NCI-H2029 (cell line): ENCODE results near the gene LDLRAD3.

Source experiments
- DNase-seq: peaks from one replicate; lab custom pipeline; 2025; lab: John Stamatoyannopoulos, UW

Gene LDLRAD3

DNA sequence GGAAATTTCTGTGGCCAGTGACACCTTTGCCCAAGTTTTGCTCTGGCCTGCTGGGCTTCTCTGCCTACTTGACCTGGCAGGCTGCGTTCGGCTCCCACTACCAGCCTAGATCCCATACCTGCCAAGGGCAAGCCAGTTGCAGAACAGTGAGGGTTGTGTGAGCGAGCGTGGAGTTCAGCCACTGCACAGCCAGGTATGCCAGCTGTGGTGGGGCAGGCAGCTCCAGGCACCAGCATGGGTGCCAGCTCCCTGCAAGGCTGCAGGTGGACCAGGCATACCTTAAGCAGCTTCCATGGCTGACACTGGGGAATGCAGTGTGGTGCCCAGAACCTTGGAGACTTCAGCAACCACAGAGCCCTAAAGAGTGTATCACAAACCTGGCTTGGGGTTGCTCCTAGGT lies 133.5 kb downstream of the LDLRAD3 start:
- DNase-seq: no peak

DNA sequence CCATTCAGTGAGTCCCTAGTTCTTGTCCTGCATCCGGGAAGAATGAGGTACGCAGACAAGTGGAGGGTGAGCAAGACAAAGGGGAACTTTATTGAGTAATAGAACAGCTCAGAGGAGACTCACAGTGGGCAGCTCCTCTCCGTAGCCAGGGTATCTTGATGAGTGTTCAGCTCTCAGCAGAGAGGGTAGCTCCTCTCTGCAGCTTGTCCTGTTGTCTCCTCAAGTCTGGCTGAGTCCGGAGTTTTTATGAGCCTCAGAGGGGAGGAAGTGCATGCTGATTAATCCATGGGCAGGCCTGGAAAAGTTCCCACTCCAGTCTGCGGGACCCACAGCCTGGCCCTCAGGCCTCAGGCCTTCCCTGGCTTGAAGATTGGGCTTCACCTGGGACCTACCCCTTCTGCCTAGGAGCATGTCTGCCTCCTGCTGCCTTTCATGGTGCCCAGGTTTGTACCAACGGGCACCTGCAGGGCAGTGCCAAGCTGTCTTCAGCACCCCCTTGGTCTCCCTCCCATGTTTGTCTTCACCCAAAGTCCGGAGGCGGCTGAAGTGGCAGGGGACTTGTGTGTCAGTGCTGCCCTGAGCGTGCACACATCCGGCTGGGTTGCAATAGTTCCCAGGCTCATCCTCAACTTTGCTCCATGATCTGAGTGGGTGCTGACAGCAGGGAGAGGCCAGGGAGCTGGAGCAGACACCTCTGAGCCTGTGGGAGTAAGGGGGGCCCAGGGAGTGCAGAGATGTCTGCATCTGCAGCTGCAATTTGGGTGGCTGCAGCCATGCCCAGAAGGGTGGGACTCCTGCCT lies 134.2 kb downstream of the LDLRAD3 start:
- DNase-seq: no peak

GRCh38 chr11:36078686-36079055 lies 134.8 kb downstream of the LDLRAD3 start:
- no peak for DNase-seq

GRCh38 chr11:36079878-36080675 lies 136.2 kb downstream of the LDLRAD3 start:
- no peak for DNase-seq

DNA sequence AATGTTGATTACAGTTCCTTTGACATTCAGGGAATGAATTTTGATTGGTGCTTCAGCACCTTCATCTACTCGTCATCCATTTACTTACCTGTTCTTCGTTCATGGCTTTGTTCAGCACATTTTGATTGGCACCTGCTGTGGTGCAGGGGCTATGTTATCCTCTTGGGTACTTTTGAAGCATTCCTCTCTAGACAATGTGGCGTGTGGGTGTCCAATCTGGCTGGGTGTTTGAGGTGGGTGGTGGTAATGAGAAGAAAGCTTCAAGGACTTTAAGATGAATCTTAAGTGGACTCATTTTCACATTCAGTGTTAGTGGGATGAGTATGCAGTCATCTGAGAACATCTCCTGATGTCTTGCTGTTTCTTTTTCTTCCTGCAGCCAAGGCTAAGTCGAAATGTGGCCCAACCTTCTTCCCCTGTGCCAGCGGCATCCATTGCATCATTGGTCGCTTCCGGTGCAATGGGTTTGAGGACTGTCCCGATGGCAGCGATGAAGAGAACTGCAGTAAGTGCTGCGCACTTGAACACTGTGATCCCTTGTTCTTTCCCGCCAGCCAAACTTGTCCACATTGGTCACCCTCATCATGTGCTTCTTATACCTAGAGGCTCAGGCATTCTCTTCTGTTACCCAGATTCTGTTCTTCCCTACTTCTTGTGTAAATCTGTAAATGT lies 137.5 kb downstream of the LDLRAD3 start:
- no peak for DNase-seq

DNA sequence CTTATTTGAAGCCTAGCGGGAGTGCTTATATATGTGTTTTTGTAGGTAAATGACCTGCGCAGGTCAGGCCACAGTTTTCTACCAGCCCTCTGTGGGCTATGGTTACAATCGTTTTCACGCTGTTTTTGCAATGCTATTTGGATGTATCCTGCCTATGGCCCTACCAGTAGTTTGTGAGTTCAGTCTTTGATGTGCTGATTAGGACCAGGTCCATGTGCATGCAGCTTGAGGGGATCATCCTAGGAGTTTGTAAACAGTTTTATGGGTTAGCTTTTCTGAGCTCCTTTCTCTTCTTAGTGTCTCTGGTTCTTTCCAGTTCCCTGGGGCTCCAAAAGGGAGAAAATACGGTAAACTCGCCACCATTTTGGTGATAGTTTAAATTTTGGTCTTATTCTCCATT lies 142.5 kb downstream of the LDLRAD3 start:
- no peak for DNase-seq

GRCh38 chr11:36088266-36088972 lies 144.6 kb downstream of the LDLRAD3 start:
- DNase-seq: no peak

GRCh38 chr11:36089920-36090319 lies 146.1 kb downstream of the LDLRAD3 start:
- no peak for DNase-seq

GRCh38 chr11:36090356-36091109 lies 146.7 kb downstream of the LDLRAD3 start:
- no peak for DNase-seq

GRCh38 chr11:36091256-36091811 lies 147.5 kb downstream of the LDLRAD3 start:
- DNase-seq: no peak

GRCh38 chr11:36092314-36093030 lies 148.6 kb downstream of the LDLRAD3 start:
- no peak for DNase-seq

GRCh38 chr11:36093548-36093947 lies 149.7 kb downstream of the LDLRAD3 start:
- no peak for DNase-seq

DNA sequence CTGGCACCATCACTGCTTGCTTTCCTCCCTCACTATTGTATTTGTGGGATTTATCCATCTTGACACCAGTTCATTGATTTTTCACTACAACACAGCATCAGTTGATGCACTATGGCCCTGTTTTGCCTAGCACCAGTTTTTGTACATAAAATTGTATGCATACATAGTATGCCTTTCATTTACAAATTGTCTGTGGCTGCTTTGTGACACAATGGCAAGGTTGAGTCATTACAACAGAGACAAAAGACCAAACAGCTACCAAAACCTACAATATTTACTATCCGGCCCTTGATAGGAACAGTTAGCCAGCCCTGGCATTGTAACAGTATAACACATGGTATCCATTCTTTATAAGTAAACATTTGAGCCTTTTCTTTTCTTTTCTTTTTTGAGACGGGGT lies 150.3 kb downstream of the LDLRAD3 start:
- no peak for DNase-seq

GRCh38 chr11:36095716-36096115 lies 151.9 kb downstream of the LDLRAD3 start:
- DNase-seq: no peak

- no peak for DNase-seq
Measured at GRCh38 chr11:36097219-36097650, 153.4 kb downstream of the LDLRAD3 start.

- no peak for DNase-seq
Measured at GRCh38 chr11:36098087-36098486, 154.2 kb downstream of the LDLRAD3 start.

DNA sequence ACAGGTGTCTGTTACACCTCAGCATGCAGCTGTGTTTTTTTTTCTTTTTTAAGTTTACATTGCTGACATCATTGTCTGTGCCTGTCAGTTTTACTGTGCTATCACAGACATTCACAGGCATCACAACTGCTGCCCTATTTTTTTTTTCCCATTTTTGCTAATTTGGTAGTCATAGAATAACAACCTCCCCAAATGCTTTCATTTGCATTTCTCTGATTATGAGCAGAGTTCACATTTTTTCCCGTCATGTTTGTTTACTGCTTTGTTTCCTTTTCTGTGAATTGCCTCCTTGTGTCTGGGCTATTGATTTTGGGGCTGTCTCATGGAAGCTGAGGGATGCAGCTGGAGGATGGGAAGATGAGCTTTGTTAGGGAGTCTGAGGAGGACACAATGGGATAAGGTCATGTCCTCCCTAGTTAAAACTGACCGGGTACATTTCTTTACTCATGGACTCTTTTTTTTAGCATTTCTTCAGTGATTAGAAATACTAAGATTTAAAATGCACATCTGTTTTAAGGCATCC lies 155.1 kb downstream of the LDLRAD3 start:
- no peak for DNase-seq

DNA sequence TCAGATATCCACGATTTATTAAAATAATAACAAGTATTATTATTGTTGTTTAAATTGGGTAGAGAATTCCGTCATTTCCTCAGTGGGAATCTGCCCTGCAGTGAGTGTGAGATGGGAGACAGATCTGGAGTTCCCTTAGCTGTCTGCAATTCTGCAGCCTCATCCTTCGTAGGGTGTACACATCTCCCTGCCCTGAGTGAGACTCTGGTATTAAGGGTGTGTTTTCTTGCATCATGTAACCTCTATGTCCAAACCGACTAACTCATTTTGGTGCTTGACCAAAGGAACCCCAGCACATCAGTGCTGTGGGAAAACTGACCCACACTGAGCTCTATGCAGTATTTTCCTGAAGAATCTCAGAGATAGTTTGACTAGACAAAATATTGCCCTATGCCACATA lies 157.6 kb downstream of the LDLRAD3 start:
- no peak for DNase-seq

GRCh38 chr11:36102868-36103267 lies 159.0 kb downstream of the LDLRAD3 start:
- DNase-seq: no peak

DNA sequence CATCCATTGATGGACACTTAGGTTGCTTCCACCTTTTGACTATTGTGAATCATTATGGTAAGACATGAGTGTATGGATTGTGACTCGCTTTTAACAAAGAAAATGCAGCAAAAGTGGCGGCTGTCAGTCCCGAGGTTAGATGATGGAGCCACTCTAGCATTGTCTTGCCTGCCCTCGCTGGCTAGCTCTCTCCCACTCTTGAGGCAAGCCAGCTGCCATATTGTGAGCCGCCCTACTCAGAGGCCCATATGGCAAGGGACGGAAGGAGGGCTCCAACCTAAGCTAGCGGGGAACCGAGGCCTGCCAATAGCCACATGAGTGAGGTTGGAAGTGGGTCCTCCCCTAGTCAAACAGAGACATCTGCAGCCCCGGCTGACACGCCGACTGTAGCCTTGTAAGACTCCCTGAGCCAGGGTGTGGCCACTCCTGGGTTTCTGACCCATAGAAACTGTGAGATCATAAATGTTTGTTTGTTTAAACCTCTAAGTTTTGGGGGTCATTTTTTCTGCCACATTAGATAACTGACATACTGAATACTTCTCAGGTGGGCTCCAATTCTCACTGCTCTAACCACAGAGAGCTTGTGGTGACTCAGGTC lies 160.2 kb downstream of the LDLRAD3 start:
- DNase-seq: no peak
